OCI-LY3 (cell line): ENCODE results near the gene MRGPRX1.

Source experiments
- CTCF ChIP-seq: fragments of 200-600, 300-600 bp; sonication (generic); IDR thresholded peaks from 2 replicates; pipeline ENCODE4 v1.5.1; 2014; ENCODE audit warnings: antibody characterized with exemption, low read length, low read depth
- EZH2phosphoT487 ChIP-seq: fragments of 200-600 bp; shearing (Covaris generic); IDR thresholded peaks from 2 replicates; pipeline ENCODE4 v1.6.1; 2018; ENCODE audit warnings: antibody characterized with exemption, mixed run types, low read depth

- TF ChIP-seq EZH2phosphoT487 (no peak), CTCF (no peak)
These were observed 19.2 kb upstream of the MRGPRX1 start for GRCh38 chr11:18958221-18958910.
